ENCODE data around the gene ZNF620.

DNA sequence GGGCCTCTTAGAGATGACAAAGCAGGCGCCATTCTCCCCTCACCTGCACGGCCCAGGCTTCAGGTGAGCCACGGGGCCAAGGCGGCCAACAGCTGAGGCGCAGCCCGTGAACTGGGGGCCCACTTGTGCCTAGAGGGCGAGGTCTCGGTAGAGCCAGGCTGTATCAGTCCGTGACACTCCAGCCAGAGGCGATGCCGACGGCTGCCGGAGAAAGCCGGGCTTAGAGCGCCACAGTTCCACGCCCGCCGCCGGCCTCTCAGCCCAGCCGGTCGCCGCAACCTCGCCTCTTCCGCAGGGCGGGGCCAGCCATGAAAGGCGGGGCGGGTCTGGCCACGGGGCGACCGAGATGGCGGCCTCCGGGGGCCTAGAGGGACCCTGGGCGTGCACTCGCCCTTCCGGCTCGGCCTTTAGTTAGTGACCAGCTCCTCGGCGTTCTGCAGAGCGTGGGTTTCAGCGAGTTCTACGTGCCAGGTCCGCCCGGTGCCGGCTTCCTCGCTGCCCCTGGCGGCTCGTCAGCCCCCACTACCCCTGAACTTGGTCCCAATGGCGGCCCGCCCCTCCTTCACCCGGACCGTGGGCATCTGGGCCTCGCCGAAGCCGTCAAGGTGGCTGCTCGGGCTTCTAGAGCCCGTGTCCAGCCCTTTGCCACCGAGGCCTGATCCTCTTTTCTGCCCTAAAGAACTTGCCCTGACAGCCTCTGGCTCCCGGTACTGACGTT lies 18.9 kb downstream of the ZNF620 start, which contains the start of gene ZNF621:
- TF ChIP-seq, protein P1, sequence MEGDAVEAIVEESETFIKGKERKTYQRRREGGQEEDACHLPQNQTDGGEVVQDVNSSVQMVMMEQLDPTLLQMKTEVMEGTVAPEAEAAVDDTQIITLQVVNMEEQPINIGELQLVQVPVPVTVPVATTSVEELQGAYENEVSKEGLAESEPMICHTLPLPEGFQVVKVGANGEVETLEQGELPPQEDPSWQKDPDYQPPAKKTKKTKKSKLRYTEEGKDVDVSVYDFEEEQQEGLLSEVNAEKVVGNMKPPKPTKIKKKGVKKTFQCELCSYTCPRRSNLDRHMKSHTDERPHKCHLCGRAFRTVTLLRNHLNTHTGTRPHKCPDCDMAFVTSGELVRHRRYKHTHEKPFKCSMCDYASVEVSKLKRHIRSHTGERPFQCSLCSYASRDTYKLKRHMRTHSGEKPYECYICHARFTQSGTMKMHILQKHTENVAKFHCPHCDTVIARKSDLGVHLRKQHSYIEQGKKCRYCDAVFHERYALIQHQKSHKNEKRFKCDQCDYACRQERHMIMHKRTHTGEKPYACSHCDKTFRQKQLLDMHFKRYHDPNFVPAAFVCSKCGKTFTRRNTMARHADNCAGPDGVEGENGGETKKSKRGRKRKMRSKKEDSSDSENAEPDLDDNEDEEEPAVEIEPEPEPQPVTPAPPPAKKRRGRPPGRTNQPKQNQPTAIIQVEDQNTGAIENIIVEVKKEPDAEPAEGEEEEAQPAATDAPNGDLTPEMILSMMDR (IDR thresholded peaks at IDR 0.05; ENCODE audit: insufficient read depth, low read length, poor library complexity, severe bottlenecking): no peak
- no peak for TF ChIP-seq EZH2phosphoT487 (conservative IDR thresholded peaks at IDR 0.05; ENCODE audit: low read length)
